Keratinocyte (primary cell): ENCODE data around the gene LRTM1. TPM values are rescaled to one million over a fixed set of nuclear protein-coding genes. Genes with fewer than 3 reads are reported as not detected.

Experiments used
- DNase-seq: peaks from one replicate; pipeline ENCODE4 v3.0.0-alpha.2; 2011; ENCODE audit warnings: low read depth, missing footprints, low spot score
- FAIRE-seq: peaks from 2 replicates; lab custom pipeline; 2011; peaks lifted over from hg19 to GRCh38; lab: Jason Lieb, UNC
- H2AFZ ChIP-seq: 2 replicates; pipeline ENCODE4 v1.6.0; 2012; ENCODE audit warnings: low read length, control low read depth, inconsistent platforms; ENCODE audit not compliant: control insufficient read depth
- H3K27ac ChIP-seq: 2 replicates; pipeline ENCODE4 v1.5.1; 2011; ENCODE audit warnings: low read length; ENCODE audit not compliant: control insufficient read depth, insufficient read depth
- H3K27me3 ChIP-seq: 3 replicates; pipeline ENCODE4 v1.6.0; 2011; ENCODE audit warnings: low read length; ENCODE audit not compliant: control insufficient read depth, insufficient read depth; ENCODE audit errors: extremely low read depth
- H3K36me3 ChIP-seq, 2 experiments: 2 replicates in 1 of 2; 3 replicates in 1 of 2; pipeline ENCODE4 v1.5.1; 2011; ENCODE audit warnings: low read length in 2 of 2, mild to moderate bottlenecking in 1 of 2; ENCODE audit not compliant: control insufficient read depth in 2 of 2, insufficient read depth in 2 of 2; ENCODE audit errors: extremely low read depth in 1 of 2
- H3K4me1 ChIP-seq: 3 replicates; pipeline ENCODE4 v1.5.1; 2011; ENCODE audit warnings: low read length; ENCODE audit not compliant: control insufficient read depth, insufficient read depth; ENCODE audit errors: extremely low read depth
- H3K4me2 ChIP-seq: 3 replicates; pipeline ENCODE4 v1.6.0; 2011; ENCODE audit warnings: low read depth, low read length; ENCODE audit not compliant: control insufficient read depth, insufficient read depth; ENCODE audit errors: extremely low read depth
- H3K4me3 ChIP-seq, 3 experiments: fragments of 200-600 bp in 1 of 3; sonication (generic) in 1 of 3; 2 replicates in 2 of 3; 3 replicates in 1 of 3; pipeline ENCODE4 v1.5.1; 2011 to 2016; ENCODE audit warnings: low read length in 3 of 3, mild to moderate bottlenecking in 3 of 3, control low read depth in 2 of 3, inconsistent platforms in 1 of 3, low read depth in 1 of 3, mixed read lengths in 1 of 3, mixed run types in 1 of 3, moderate library complexity in 1 of 3; ENCODE audit not compliant: control insufficient read depth in 2 of 3, insufficient read depth in 2 of 3; ENCODE audit errors: extremely low read depth in 1 of 3
- H3K79me2 ChIP-seq: 2 replicates; pipeline ENCODE4 v1.6.0; 2012; ENCODE audit warnings: low read length; ENCODE audit not compliant: control insufficient read depth, insufficient read depth
- H3K9ac ChIP-seq: 3 replicates; pipeline ENCODE4 v1.6.0; 2011; ENCODE audit warnings: low read length; ENCODE audit not compliant: control insufficient read depth, insufficient read depth; ENCODE audit errors: extremely low read depth
- H3K9me1 ChIP-seq: 3 replicates; pipeline ENCODE4 v1.6.0; 2011; ENCODE audit warnings: low read length; ENCODE audit not compliant: control insufficient read depth, insufficient read depth; ENCODE audit errors: extremely low read depth
- H3K9me3 ChIP-seq: 2 replicates; pipeline ENCODE4 v1.5.1; 2012; ENCODE audit warnings: low read depth, low read length; ENCODE audit not compliant: control insufficient read depth
- H4K20me1 ChIP-seq: 3 replicates; pipeline ENCODE4 v1.6.0; 2011; ENCODE audit warnings: low read length; ENCODE audit not compliant: control insufficient read depth, insufficient read depth; ENCODE audit errors: extremely low read depth
- EZH2 ChIP-seq: IDR thresholded peaks from one replicate; pipeline ENCODE4 v1.6.1; 2012; ENCODE audit warnings: inconsistent platforms, mild to moderate bottlenecking, low read length, moderate library complexity
- dilution Hi-C: fragments of 300-500 bp; cut with MboI; formaldehyde crosslinking; loops from one replicate; pipeline ENCODE4 v1.7.0; 2020; ENCODE audit warnings: low sequenced_read_pairs; ENCODE audit not compliant: extremely low pct_ligation_motif_present
- polyA plus RNA-seq, 5 experiments: library from polyadenylated mRNA; depleted of rRNA in 3 of 5; stranded (reverse) in 3 of 5; stranded (forward) in 1 of 5; unstranded in 1 of 5; fragments of >200 nt; gene quantifications; 1 replicate in 1 of 5; 2 replicates in 3 of 5; 3 replicates in 1 of 5; pipeline versions ENCODE4 v1.2.1 to v1.2.3, GENCODE V29; 2011 to 2012; ENCODE audit warnings: missing spikeins in 2 of 5, low read depth in 1 of 5, low replicate concordance in 1 of 5
- TF ChIP-seq, protein P1 (sequence below), 3 experiments: IDR thresholded peaks in 1 of 3; conservative IDR thresholded peaks in 1 of 3; optimal IDR thresholded peaks in 1 of 3; 2 replicates in 2 of 3; 3 replicates in 1 of 3; pipeline versions ENCODE3 to v1.5.1; 2011; ENCODE audit warnings: low read length in 3 of 3, mild to moderate bottlenecking in 3 of 3, moderate library complexity in 2 of 3, control low read depth in 1 of 3, inconsistent platforms in 1 of 3; ENCODE audit not compliant: insufficient read depth in 2 of 3; ENCODE audit errors: extremely low read depth in 1 of 3

The LRTM1 gene
- polyA plus RNA-seq, 1 donor (not counting 4 experiments of a cell fraction or from before 2014, with no cell fraction given), result not detected

DNA sequence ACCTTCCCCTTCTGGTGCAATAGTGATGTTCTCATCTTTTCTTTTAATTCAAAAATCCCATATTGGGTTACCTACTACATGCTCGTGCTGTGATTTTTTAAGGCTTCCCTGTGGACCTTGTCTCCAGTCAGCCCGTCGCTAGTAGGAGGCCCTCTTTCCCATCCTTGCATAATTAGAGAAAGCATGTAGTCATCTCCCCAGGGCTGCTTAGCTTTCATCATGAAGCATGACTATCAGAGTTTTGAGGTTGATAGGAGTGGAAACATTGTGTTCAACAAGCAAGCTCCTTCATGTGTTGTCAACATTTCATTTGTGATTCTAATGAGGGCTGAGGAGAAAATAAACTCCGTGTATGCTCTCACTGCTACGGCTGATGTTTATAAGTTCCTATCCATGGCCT lies 8.7 kb upstream of the LRTM1 start:
- Histone ChIP-seq H3K4me3 (no peak overlapping the region), H3K27ac (no peak overlapping the region)

GRCh38 chr3:54935869-54936268 lies 8.0 kb upstream of the LRTM1 start:
- no peak overlapping the region for H2AFZ ChIP-seq
- no peak overlapping the region for H3K4me2 ChIP-seq
- no peaks in the 10 kb centered on the region for H3K9me1 ChIP-seq
- H3K9ac ChIP-seq, result no peak overlapping the region
- H3K27me3 ChIP-seq, result no peaks in the 10 kb centered on the region
- no peaks in the 10 kb centered on the region for H3K36me3 ChIP-seq
- dilution Hi-C loops, result no loop called here
- H3K9me3 ChIP-seq, result no peaks in the 10 kb centered on the region
- TF ChIP-seq EZH2, result no peak
- TF ChIP-seq, protein P1, sequence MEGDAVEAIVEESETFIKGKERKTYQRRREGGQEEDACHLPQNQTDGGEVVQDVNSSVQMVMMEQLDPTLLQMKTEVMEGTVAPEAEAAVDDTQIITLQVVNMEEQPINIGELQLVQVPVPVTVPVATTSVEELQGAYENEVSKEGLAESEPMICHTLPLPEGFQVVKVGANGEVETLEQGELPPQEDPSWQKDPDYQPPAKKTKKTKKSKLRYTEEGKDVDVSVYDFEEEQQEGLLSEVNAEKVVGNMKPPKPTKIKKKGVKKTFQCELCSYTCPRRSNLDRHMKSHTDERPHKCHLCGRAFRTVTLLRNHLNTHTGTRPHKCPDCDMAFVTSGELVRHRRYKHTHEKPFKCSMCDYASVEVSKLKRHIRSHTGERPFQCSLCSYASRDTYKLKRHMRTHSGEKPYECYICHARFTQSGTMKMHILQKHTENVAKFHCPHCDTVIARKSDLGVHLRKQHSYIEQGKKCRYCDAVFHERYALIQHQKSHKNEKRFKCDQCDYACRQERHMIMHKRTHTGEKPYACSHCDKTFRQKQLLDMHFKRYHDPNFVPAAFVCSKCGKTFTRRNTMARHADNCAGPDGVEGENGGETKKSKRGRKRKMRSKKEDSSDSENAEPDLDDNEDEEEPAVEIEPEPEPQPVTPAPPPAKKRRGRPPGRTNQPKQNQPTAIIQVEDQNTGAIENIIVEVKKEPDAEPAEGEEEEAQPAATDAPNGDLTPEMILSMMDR (optimal IDR thresholded peaks at IDR 0.05 in 1 of 3, IDR thresholded peaks at IDR 0.05 in 1 of 3, conservative IDR thresholded peaks at IDR 0.05 in 1 of 3; ENCODE audit: extremely low read depth in 1 of 3, insufficient read depth in 2 of 3, low read length in 3 of 3), result no peak
- no peak overlapping the region for H3K27ac ChIP-seq
- H3K4me1 ChIP-seq, result no peaks in the 10 kb centered on the region
- no peaks in the 10 kb centered on the region for H4K20me1 ChIP-seq
- H3K4me3 ChIP-seq, result no peak overlapping the region
- DNase-seq (no peak), FAIRE-seq (no peak)
- H3K79me2 ChIP-seq, result no peaks in the 10 kb centered on the region

More for the DNA sequence above, 8.7 kb upstream of the LRTM1 start:
- Histone ChIP-seq H3K9me3 (no peaks in the 10 kb centered on the region), H3K79me2 (no peaks in the 10 kb centered on the region), H3K9ac (no peak overlapping the region), H4K20me1 (no peaks in the 10 kb centered on the region), H2AFZ (no peak overlapping the region), H3K36me3 (no peaks in the 10 kb centered on the region), H3K27me3 (no peaks in the 10 kb centered on the region), H3K4me1 (no peaks in the 10 kb centered on the region), H3K4me2 (no peak overlapping the region), H3K9me1 (no peaks in the 10 kb centered on the region)
- TF ChIP-seq, protein P1 (optimal IDR thresholded peaks at IDR 0.05 in 1 of 3, IDR thresholded peaks at IDR 0.05 in 1 of 3, conservative IDR thresholded peaks at IDR 0.05 in 1 of 3; ENCODE audit: extremely low read depth in 1 of 3, insufficient read depth in 2 of 3, low read length in 3 of 3), result no peak
- TF ChIP-seq EZH2, result no peak
- no peak for FAIRE-seq
- DNase-seq, result no peak
- dilution Hi-C loops, result no loop called here
